HS-27A (cell line): ENCODE measurements around the gene THOC3.
"Not testable (repeated sequence)": the region's sequence is repeated elsewhere in the genome, so short reads cannot be mapped to it uniquely, and the experiment has no call there.

Source experiments
- DNase-seq: peaks from one replicate; pipeline ENCODE4 v3.0.0-alpha.2; 2012; ENCODE audit warnings: low read depth, missing footprints

THOC3 gene

GRCh38 chr5:175940632-175941031, 27.5 kb downstream of the THOC3 start:
- not testable (repeated sequence) for DNase-seq

DNA sequence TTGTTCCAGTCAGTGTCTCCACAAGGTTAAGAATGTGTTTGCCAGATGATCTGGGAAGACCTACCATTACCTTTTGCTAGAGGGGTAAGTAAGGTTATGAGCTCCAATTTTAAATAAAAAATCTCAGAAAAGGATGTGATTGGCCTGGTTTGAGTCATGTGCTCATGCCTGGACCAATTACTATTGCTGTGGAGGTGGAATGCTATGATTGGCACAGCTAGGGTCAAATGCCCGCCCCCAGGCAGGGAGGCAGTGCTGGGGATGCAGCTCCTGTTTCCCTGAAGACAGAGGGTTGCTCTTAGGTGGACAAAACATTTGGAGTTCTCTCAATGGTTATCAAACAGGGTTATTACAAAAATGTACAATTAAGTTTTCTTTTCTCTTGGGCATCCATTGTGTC, 29.6 kb downstream of the THOC3 start:
- not testable (repeated sequence) for DNase-seq

DNA sequence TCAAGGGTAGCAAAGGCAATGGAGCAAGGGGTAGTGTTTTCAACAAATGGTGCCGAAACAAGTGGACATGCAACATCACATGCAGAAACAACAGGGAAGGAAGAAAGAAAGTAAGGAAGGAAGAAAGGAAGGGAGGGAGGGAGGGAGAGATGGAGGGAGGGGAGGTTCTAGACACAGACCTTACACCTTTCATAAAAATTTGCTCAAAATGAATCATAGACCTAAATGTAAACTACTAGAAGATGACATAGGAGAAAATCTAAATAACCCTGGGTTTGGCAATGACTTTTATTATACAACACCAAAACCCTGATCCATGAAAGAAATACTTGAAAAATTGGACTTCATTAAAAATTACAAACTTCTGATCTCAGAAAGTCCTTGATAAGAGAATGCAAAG, 39.4 kb downstream of the THOC3 start:
- not testable (repeated sequence) for DNase-seq

GRCh38 chr5:175925106-175925505, 43.0 kb downstream of the THOC3 start:
- not testable (repeated sequence) for DNase-seq

GRCh38 chr5:175922192-175922885, 45.8 kb downstream of the THOC3 start:
- peak; percentile 90 for DNase-seq

- no peak for DNase-seq
Observed at GRCh38 chr5:175921061-175921730, 46.9 kb downstream of the THOC3 start.

DNA sequence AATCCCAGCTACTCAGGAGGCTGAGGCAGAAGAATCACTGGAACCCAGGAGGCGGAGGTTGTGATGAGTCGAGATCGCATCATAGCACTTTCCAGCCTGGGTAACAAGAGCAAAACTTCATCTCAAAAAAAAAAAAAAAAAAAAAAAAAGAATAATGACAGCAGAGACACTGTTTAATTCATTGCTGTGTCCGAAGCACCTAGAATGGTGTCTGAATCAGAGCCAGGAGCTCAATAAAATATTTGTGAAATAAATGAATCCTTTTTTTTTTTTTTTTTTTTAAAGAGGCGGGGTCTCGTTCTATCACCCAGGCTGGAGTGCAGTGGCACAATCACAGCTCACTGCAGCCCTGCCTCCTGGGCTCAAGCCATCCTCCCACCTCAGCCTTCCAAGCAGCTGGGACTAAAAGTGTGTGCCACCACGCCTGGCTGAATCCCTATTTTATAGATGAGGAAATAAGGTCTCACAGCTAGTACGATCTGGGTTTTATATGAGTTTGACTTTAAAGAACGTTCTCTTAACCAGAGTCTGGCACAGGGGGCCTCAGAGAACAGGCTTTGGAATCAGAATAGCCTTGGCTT, 47.8 kb downstream of the THOC3 start:
- no peak for DNase-seq

GRCh38 chr5:175915066-175916037, 52.8 kb downstream of the THOC3 start:
- DNase-seq, result not testable (repeated sequence)

- not testable (repeated sequence) for DNase-seq
Observed at GRCh38 chr5:175913835-175914672, 54.1 kb downstream of the THOC3 start.

GRCh38 chr5:175910072-175910471, 58.0 kb downstream of the THOC3 start:
- not testable (repeated sequence) for DNase-seq
